Neural progenitor cell (in vitro differentiated cells): ENCODE measurements around the gene AJUBA.

Source experiments
- CTCF ChIP-seq: fragments of 200-600 bp; sonication (generic); IDR thresholded peaks from 2 replicates; pipeline ENCODE4 v1.5.1; 2017; ENCODE audit warnings: antibody characterized with exemption, mild to moderate bottlenecking
- EZH2 ChIP-seq: fragments of 200-600 bp; sonication (generic); IDR thresholded peaks from 2 replicates; pipeline ENCODE4 v1.6.1; 2017; ENCODE audit warnings: antibody characterized with exemption, mild to moderate bottlenecking, moderate library complexity

- TF ChIP-seq EZH2: no peak
- no peak for TF ChIP-seq CTCF
Observed at GRCh38 chr14:23005451-23006187, 23.3 kb upstream of the AJUBA start.
